IMR-90 (cell line): ENCODE measurements around the gene TENM3.

Source experiments
- CHD1 ChIP-seq: IDR thresholded peaks from 2 replicates; pipeline ENCODE4 v1.6.1; 2012; ENCODE audit warnings: low read depth, low read length, improper control_type of control experiment
- FOS ChIP-seq: fragments of 150-350 bp; IDR thresholded peaks from 2 replicates; pipeline ENCODE4 v1.6.1; 2016; ENCODE audit warnings: low read depth, low read length
- POLR2A ChIP-seq: IDR thresholded peaks from 2 replicates; pipeline ENCODE4 v1.6.1; 2012; ENCODE audit warnings: mild to moderate bottlenecking, low read depth, low read length
- RCOR1 ChIP-seq: IDR thresholded peaks from 2 replicates; pipeline ENCODE4 v1.6.1; 2012; ENCODE audit warnings: mild to moderate bottlenecking, low read length, improper control_type of control experiment; ENCODE audit not compliant: insufficient replicate concordance
- SMC3 ChIP-seq: fragments of 150-350 bp; IDR thresholded peaks from 2 replicates; pipeline ENCODE4 v1.6.1; 2016; ENCODE audit warnings: low read depth, mild to moderate bottlenecking, antibody characterized with exemption, low read length, moderate library complexity
- TF ChIP-seq, protein P1 (sequence below): conservative IDR thresholded peaks from 2 replicates; pipeline ENCODE4 v1.5.1; 2012; ENCODE audit warnings: mild to moderate bottlenecking, low read depth, low read length, improper control_type of control experiment
- TF ChIP-seq, protein P2 (sequence below): fragments of 150-350 bp; IDR thresholded peaks from 2 replicates; pipeline ENCODE4 v1.6.1; 2017; ENCODE audit warnings: mild to moderate bottlenecking, antibody characterized with exemption, low read length, low read depth

DNA sequence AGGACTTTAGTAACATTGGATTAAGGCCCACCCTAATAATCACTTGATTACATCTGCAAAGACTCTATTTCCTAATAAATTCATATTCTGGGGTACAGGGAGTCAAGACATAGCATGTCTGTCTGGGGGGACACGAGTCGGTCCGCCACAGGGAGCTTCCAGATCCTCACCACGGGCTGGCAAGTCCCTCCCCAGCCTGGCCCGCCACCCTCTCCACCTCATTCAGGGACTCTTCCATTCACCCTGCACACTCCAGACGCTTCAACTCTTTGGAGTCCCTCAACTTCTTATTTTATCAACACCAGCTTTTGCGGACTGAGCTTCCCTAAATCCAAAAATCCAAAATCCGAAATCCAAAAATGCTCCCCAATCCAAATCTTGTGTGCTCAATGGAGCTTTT is 602.8 kb downstream of the TENM3 start:
- TF ChIP-seq, protein P1, sequence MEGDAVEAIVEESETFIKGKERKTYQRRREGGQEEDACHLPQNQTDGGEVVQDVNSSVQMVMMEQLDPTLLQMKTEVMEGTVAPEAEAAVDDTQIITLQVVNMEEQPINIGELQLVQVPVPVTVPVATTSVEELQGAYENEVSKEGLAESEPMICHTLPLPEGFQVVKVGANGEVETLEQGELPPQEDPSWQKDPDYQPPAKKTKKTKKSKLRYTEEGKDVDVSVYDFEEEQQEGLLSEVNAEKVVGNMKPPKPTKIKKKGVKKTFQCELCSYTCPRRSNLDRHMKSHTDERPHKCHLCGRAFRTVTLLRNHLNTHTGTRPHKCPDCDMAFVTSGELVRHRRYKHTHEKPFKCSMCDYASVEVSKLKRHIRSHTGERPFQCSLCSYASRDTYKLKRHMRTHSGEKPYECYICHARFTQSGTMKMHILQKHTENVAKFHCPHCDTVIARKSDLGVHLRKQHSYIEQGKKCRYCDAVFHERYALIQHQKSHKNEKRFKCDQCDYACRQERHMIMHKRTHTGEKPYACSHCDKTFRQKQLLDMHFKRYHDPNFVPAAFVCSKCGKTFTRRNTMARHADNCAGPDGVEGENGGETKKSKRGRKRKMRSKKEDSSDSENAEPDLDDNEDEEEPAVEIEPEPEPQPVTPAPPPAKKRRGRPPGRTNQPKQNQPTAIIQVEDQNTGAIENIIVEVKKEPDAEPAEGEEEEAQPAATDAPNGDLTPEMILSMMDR, result no peak
- TF ChIP-seq RCOR1, result no peak
- TF ChIP-seq, protein P2, sequence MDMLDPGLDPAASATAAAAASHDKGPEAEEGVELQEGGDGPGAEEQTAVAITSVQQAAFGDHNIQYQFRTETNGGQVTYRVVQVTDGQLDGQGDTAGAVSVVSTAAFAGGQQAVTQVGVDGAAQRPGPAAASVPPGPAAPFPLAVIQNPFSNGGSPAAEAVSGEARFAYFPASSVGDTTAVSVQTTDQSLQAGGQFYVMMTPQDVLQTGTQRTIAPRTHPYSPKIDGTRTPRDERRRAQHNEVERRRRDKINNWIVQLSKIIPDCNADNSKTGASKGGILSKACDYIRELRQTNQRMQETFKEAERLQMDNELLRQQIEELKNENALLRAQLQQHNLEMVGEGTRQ, result no peak
- no peak for TF ChIP-seq SMC3
- TF ChIP-seq POLR2A, result no peak
- no peak for TF ChIP-seq FOS
- TF ChIP-seq CHD1, result no peak
